Eye (tissue), 1 donor: ENCODE measurements around the gene ELF5.

Experiments
- DNase-seq: peaks from one replicate; pipeline ENCODE4 v3.0.0-alpha.2; 2015

ELF5 gene

GRCh38 chr11:34448223-34448994 lies 65.2 kb downstream of the ELF5 start:
- DNase-seq: no peak

GRCh38 chr11:34447044-34447443 lies 66.5 kb downstream of the ELF5 start:
- DNase-seq: no peak

- no peak for DNase-seq
These were observed 67.2 kb downstream of the ELF5 start for GRCh38 chr11:34446386-34446785.

GRCh38 chr11:34445956-34446355 lies 67.6 kb downstream of the ELF5 start:
- no peak for DNase-seq

- no peak for DNase-seq
These were observed 69.2 kb downstream of the ELF5 start for GRCh38 chr11:34444428-34444827.

GRCh38 chr11:34443136-34443535 lies 70.5 kb downstream of the ELF5 start:
- no peak for DNase-seq

GRCh38 chr11:34441814-34442213 lies 71.8 kb downstream of the ELF5 start:
- no peak for DNase-seq

GRCh38 chr11:34439610-34440198 lies 73.9 kb downstream of the ELF5 start:
- DNase-seq: no peak

- peak; percentile 99 for DNase-seq
These were observed 74.8 kb downstream of the ELF5 start, which contains the start of gene CAT for GRCh38 chr11:34438529-34439507. Gene CAT, plus strand, starts transcription at chr11:34438934. Its CDS starts 80 bp downstream, at chr11:34439014.

GRCh38 chr11:34437224-34438125 lies 76.1 kb downstream of the ELF5 start:
- no peak for DNase-seq

- no peak for DNase-seq
These were observed 79.7 kb downstream of the ELF5 start for GRCh38 chr11:34433899-34434298.

- DNase-seq: no peak
These were observed 80.8 kb downstream of the ELF5 start for GRCh38 chr11:34432822-34433221.

- DNase-seq: no peak
These were observed 81.6 kb downstream of the ELF5 start for GRCh38 chr11:34431979-34432378.
